ENCODE results near the gene MROH9.
"Not testable (repeated sequence)": the region's sequence is repeated elsewhere in the genome, so short reads cannot be mapped to it uniquely, and the experiment has no call there.

MROH9 gene, protein sequence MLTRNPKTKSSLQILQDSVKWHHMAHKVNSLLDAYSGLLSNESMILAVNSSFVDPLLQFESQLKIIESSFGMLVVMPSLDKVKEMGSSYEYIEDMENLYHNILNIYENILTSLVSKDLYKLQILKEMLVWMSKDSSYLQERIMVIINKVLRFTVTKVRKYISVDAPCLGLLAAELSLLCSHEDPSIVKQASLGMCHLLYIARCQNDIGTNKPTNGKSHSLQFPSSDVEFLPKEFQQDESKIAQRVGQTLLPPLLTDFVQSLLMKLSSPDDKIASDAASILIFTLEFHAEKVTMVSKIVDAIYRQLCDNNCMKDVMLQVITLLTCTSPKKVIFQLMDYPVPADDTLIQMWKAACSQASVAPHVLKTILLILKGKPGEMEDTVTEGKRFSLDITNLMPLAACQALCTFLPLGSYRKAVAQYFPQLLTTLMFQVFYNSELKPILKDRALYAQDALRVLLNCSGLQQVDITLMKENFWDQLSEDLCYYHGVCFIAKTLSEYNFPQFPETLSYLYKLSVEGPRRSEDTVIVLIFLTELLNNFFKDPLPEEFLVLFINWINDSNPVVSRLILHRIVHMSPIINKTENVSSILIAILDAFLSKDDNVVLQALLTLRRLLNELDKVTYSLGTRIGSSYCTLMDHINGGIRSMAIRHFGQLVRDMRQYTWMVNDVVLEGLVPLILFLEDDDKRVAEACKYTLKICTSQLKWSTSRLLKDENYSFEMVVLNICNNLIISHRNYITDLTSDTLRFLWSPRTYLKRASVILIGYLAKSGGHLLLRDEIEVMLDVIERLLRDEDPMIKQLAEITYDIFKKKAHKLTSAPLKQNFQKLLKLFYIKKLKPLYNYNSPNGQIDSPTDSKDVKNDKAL

DNA sequence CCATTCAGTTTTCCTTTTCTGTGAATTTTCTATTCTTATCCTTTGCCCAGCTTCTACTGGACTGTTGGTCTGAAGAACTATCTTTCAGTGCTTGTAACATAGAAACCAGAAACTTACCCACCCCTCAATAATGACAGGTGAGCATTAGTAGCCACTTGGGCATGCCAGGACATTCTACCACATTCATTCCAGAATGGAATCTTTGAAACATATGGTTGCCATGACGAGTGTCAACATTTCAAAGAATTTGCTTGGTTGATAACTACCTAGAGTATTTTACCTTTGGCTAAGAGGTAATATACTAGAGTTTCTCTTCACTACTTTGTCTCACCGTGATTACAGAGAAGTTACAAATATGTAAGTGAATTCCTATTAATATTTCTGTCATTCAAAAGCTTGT lies at the start of gene MROH9:
TSS of gene MROH9 (plus strand) at position 304 of the 400 bp plus-strand sequence. CDS start 10,023 bp downstream, outside the sequence.
- DNase-seq, result no peak

DNA sequence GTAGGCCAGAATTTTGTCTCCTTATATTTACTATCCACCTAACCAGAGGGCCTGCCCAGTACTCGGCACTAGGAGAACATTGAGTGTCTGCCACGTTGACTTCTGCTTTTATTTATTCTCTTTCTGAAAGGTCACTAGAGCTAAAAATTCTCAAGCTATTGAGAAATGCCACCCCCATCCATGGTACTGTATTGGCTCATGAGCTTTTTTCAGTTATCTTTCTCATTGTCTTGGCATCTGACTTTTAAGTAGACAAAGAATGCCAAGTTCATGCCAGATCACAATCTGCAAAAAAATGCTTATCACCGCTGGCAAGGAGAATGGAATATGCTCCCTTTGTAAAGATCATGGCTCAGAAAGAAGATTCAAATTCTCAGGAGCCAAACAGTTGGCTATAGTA lies 49.8 kb upstream of the MROH9 start:
- no peak for DNase-seq

DNA sequence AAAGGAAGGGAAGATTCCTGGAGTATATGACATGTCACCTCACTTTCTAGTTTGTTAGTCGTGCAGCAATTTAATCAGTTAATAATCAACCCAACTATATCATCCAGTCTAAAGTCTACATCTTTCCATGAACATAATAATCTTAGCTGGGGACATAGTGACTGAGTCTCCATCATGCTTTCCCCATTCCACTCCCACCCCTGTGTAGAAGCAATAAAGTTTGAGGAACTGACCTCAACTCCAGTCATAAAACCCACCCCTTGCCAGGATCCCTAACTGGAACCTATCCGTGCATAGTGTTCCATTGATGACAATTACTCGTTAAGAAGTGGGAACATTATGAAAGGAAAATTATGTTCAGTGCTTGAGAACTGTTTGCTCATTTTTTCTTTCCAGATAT lies 48.9 kb upstream of the MROH9 start:
- no peak for DNase-seq

DNA sequence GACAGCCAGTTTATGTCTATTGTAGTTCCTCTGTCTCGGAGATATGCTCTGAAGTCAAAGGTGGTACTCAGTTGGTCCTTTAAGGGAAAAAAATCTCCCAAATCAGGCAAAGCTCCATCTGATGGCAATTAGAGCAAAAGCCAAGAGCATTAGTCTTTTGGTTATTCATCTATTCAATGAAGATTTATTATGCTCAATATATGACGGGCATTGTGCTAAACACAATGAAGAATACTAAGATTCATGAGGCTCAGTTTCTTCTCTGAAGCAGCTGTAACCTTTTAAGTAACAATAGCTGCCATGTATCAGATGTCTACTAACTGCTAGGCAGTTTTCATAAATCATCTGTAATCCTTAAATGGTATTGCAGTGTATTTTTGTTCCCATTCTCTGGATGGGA lies 47.6 kb upstream of the MROH9 start:
- no peak for DNase-seq

DNA sequence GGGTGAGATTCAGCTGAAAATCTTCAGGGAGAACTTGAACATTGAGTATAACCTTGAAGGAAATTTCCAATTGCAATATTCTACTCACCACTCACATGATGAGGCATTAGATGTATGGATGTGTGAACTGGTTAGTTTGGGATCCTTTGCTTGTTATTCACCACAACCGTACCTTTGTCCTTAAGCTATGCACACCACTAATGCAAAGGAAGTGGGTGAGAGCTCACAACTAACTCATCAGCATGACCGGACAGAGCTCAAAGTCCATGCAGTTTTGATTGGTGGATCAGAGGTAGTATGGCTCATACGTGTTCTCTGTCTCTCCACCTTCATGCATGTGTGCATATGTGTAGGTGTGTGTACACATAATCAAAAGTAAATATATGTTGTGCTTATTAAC lies 43.5 kb upstream of the MROH9 start:
- no peak for DNase-seq

DNA sequence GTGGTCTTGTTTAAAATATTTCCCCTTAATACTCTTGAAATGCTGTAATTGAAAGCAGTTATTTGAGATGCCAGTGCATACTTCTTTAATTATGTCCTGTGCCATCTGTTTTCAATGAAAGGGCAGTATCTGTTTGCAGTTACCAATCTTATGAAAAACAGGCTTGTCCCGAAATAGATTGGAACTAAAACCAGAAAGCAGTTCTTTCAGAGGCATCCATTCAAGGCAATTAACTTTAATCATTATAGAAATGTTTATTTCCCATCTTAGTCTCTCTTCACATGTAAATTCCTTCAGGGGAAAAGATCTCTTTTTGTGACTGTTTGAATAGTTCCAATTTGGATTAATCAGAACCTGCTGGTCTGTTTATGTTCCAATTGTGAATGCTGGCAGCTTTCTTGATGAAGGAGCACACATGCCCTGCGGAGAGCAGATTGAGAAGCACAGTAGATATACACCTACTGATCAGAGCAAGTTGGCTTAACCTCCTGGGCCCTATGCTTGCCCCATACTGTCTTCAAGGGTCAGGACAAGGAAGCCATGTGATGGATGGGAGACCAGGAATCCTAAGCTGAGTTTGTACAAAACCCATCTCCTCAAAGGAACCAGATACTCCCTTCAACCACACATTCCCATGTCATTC lies 41.6 kb upstream of the MROH9 start:
- no peak for DNase-seq

DNA sequence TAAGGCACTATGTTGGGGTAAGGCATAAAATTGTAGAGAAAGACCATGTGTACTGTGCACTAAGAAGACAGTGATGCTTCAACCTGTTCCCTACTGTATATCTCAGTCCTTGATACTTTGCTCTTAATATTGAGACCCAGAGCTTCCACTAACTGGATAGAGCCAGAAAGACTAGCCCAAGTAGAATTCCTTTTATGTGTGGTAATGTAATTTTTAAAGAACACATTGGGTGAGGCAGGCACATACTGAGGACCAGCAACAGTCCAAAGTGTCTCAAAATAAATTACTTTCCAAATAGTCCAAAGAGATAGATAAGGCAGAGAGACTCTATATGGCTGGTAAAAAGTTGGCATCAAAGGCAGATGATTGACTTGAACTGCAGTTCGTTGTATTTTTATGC lies 31.4 kb upstream of the MROH9 start:
- DNase-seq, result no peak

DNA sequence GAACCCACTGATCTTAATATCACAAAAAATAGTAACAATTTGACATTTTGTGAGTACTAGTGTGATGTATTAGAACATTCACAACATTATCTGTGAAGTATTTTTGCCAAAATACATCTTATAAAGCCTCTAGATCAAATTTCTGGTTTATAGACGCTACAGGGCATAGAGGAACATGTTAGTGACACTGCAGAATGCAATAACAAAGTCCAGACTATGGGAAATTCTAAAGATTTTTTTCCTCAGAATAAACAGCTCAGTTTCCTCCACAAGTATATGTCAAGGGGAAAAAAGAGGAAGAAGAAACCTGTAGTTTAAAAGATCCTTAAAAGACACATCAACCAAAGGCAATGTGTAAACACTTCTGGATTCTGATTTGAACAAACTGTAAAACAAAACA lies 26.4 kb upstream of the MROH9 start:
- no peak for DNase-seq

DNA sequence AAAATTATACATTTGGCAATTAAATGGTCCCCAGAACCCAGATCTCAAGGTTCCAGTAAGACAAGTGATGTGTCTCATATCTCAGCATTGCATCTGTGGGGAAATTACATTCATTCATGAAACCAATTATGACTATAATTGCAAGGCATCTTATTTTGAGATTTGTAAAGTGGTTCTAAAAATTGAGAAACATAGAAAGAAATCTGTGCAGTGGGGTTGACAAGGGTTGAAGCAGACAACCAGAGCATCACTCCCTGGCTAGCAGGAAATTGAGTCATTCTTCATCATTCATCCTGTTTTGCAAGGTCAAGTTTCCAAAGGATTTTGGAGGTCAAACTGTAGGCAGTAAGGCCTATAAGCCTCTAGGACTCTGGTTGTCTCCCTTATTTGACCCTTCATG lies 25.1 kb upstream of the MROH9 start:
- DNase-seq, result no peak

DNA sequence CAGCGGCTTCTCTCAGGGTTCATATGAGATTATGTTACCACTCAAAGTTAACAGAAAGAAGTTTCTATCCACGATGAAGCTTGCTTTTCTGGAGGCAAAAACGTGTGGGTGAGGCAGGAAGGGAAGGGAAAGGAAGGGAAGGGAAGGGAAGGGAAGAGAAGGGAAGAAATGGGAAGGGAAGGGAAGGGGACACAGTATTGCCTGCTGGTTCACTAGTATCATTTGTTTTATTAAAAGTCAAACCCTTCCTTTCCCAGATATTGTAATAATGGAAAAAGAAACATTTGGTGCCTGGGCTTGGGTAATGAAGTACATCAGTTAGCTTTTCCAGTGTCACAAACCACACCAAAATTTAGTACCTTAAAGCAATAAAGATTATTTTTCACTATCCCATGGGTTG lies 18.0 kb upstream of the MROH9 start:
- DNase-seq, result no peak

DNA sequence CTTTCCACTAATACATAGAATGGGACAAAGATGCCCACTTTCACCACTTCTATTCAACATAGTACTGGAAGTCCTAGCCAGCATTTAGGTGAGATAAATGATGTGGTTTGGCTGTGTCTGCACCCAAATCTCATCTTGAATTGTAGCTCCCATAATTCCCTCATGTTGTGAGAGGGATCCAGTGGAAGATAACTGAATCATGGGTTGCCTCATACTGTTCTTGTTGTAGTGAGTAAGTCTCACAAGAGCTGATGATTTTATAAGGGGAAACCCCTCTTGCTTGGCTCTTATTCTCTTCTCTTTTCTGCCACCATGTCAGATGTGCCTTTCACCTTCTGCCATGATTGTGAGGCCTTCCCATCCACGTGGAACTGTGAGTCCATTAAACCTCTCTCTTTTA lies 10.7 kb upstream of the MROH9 start:
- not testable (repeated sequence) for DNase-seq

DNA sequence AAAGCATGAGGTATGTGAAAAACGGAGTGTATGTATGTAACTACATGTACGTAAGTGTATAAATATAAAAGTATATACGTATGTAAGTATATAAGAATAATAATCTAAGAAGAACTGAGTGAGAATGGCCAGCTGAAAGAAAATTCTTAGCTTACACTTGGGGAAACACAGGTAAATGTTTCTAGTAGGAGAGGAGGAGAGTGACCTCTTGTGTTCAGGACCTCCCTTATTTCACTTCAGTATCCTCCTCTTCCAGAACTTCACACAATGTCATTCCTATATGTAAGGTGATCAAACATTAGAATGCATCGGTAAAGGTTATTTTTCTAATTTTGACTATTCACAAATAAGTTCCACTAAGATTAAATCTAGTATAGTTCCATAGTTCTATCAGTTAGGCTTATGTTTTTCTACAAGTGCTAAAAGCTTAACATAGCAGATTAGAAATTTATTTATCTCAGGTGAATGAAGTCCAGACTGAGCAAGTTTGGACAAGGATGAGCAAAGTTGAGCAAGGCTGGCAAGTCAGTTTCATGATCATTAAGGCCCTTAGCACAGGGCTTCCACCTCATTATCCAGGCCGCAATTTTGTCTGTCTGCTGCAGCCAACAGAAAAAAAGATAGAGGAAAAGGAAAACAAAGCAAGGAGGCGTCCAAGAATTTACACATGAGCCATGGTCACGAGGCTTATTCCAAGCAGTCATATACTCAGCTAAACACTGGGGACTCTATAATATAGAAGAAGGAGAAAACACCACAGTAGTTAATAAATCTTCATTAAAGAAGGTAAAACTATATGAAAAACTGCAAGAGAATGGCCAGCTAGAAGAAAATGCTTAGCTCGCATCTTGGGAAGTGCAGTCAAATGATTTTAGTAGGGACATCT lies 7.1 kb upstream of the MROH9 start:
- no peak for DNase-seq

DNA sequence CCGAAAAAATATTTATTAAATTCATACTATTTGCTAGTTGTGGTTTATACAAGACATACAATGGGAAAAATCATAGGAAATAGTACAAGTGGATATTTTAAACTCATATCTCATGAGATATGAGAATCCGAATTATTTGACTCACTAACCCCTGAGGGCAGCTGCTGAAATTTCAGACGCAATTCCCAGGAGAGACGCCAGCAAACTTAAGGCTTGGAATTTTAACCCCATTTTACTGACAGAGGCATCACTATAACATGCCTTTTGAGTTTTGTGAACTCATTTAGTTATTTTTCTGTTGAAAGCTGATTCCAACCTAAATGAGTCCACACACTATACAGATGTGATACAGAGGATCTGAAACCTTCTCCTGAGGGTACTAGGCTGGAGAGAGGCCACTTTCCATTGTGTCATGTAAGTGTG lies 5.9 kb upstream of the MROH9 start:
- no peak for DNase-seq

DNA sequence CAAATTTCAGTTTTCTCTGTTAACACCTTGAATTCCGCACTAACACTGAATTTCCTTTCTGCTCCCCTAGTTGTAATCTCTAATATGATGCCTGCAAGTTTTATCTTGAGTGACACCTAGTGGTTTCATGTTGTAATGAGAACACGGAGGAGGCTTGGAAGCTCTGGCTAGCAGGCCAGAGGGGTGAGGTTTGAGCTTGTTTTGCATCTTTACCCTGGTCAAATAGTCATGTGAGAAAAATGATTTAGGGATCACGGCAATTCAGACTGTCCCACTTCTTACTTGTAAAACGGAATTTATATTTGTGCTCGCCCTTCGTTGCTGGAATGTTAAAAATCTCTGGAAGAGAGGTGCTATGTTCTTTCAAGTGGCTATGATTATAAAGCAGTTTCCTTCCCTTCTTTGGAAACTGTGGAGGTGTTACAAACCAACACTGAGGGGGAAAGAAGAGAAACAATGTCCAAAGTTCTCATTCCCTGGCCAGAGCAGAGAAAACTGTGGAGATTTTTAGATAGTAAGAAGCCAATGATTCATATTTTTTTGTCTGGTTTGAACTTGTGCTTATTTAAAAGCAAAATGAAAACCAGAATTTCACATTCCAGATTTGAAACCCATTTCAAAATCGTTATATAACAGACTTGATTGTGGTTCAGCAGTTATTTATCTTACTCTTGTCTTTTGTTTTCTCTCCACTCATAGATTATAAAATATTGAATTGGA lies 5.3 kb upstream of the MROH9 start:
- DNase-seq, result no peak

DNA sequence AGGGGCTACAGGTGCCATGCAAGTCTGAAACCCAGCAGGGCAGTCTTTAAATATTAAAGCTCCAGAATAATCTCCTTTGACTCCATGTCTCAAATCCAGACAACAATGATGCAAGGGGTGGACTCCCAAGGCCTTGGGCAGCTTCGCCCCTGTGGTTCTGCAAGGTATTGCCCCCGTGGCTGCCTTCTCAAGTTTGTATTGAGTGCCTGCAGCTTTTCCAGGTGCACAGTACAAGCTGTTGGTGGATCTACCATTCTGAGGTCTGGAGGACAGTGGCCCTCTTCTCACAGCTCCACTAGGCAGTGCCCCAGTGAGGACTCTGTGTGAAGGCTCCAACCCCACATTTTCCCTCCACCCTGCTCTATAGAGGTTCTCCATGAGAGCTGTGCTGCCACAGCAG lies 3.7 kb upstream of the MROH9 start:
- no peak for DNase-seq

DNA sequence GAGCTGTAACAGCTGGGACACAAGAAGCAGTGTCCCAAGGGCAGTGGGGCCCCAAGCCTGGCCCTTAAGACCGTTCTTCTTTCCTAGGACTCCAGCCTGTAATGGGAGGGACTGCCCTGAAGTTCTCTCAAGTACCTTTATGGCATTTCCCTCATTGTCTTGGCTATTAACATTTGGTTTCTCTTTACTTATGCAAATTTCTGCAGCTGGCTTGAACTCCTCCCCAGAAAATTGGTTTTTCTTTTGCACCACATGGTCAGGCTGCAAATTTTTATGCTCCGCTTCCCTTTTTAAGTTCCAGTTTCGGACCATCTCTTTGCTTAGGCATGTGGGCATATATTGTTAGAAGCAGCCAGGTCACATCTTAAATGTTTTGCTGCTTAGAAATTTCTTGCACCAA lies 3.1 kb upstream of the MROH9 start:
- no peak for DNase-seq

DNA sequence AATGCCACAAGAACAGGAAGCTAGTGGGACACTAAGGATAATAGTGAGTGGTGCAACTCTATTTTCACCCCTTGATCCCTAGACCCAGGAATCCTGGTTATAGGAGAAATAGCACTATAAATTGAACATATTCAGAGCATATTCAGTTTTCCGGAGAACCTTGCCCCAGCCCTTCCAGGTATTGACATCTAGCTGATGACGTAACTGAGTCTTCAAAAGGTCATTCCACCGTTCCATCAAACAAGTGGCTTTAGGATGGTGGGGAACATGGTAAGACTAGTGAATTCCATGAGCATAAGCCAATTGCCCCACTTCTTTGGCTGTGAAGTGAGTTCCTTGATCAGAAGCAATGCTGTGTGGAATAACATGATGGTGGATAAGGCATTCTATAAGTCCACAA lies 2.9 kb downstream of the MROH9 start:
- no peak for DNase-seq

DNA sequence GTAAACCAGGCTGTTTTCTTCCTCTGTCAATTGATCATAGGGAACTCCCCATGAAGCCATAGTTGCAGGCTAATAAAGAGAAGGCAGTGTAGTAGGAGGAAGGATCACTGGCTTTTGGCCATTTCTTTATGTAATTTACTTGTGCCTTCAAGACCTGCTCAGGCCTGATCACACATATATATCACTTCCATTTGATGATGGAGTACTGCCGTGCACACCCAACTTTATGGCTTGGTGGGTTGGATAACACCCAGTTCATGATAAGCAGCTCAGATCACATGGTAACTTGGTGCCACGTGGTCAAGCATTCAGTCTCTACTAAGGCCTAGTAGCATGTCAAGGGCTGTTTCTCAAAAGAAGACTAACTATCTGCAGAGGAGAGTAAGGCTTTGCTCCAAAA lies 4.1 kb downstream of the MROH9 start:
- no peak for DNase-seq

DNA sequence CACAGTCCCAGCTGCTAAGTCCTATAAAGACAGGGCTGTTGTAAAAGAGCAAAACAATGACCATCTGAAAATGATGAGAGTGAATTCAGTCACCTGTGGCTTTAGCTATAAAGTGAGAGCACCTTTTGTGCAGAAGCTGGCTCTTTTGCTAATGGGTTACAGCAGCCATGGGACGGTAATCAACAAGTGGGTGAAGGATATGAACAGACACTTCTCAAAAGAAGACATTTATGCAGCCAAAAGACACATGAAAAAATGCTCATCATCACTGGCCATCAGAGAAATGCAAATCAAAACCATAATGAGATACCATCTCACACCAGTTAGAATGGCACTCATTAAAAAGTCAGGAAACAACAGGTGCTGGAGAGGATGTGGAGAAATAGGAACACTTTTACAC lies 16.4 kb downstream of the MROH9 start:
- not testable (repeated sequence) for DNase-seq

DNA sequence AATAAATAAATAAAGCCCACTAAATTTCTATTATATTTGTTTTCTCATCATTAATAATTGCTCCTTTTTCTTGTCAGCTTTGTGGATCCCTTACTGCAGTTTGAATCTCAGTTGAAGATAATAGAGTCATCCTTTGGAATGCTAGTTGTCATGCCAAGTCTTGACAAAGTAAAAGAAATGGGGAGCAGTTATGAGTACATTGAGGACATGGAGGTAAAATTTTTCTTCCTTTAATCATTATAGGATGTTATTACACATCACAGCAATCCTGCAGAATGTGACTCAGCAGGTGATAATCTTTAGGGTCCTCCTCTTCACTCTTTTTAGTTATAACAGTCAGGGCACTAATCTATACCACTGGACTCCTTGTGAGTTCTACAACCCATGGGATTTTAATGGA lies 24.1 kb downstream of the MROH9 start:
- DNase-seq, result no peak

DNA sequence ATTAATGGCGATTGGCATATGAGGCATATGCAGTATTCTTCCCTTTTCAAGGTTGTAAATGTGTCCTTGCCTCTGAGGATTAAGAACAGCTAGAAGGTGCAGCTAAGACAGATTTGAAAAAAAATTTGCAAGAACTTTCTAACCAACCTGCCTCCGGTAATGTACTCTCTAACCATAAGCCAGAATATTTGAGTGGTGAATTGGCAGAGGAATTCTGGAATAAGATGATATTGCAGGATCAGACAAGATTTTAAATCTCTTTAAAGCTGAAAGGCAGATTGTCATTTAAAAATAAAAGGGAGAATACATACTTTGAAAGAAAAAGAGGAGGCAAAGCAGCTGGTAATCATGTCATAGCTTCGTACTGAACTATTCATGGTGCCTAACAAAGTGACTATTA lies 29.2 kb downstream of the MROH9 start:
- no peak for DNase-seq
